Measurements from ENCODE around the gene SOX3. TPM values are rescaled to one million over a fixed set of nuclear protein-coding genes. Genes with fewer than 3 reads are reported as not detected.

The SOX3 gene
- total RNA-seq, 1 donor from 2014 or later = 3.4 TPM

- peaks cover 59% of the 10 kb centered on the region for H3K27me3 Mint-ChIP-seq
These were observed 16.5 kb upstream of the SOX3 start for GRCh38 chrX:140521393-140521792.

GRCh38 chrX:140514554-140514953 lies 9.7 kb upstream of the SOX3 start:
- H3K4me1 Mint-ChIP-seq (ENCODE audit: unreplicated experiment) = no peaks in the 10 kb centered on the region
- peaks cover 81% of the 10 kb centered on the region for H3K27me3 Mint-ChIP-seq
- no peak overlapping the region for H3K27ac Mint-ChIP-seq
- no peak overlapping the region for H3K4me3 Mint-ChIP-seq
- H3K9me3 Mint-ChIP-seq = no peaks in the 10 kb centered on the region
- no peaks in the 10 kb centered on the region for H3K36me3 Mint-ChIP-seq
- TF ChIP-seq, protein P1, sequence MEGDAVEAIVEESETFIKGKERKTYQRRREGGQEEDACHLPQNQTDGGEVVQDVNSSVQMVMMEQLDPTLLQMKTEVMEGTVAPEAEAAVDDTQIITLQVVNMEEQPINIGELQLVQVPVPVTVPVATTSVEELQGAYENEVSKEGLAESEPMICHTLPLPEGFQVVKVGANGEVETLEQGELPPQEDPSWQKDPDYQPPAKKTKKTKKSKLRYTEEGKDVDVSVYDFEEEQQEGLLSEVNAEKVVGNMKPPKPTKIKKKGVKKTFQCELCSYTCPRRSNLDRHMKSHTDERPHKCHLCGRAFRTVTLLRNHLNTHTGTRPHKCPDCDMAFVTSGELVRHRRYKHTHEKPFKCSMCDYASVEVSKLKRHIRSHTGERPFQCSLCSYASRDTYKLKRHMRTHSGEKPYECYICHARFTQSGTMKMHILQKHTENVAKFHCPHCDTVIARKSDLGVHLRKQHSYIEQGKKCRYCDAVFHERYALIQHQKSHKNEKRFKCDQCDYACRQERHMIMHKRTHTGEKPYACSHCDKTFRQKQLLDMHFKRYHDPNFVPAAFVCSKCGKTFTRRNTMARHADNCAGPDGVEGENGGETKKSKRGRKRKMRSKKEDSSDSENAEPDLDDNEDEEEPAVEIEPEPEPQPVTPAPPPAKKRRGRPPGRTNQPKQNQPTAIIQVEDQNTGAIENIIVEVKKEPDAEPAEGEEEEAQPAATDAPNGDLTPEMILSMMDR (conservative IDR thresholded peaks at IDR 0.05) = no peak
- DNase-seq (ENCODE audit: extremely low spot score, unreplicated experiment) = no peak

More at GRCh38 chrX:140521393-140521792, 16.5 kb upstream of the SOX3 start:
- Mint-ChIP-seq H3K27ac (no peak overlapping the region), H3K4me1 (ENCODE audit: unreplicated experiment) (no peaks in the 10 kb centered on the region), H3K36me3 (no peaks in the 10 kb centered on the region), H3K9me3 (no peaks in the 10 kb centered on the region), H3K4me3 (no peak overlapping the region)
- DNase-seq (ENCODE audit: extremely low spot score, unreplicated experiment) = no peak
- TF ChIP-seq, protein P1 (conservative IDR thresholded peaks at IDR 0.05) = no peak

- no peaks in the 10 kb centered on the region for H3K36me3 Mint-ChIP-seq
- DNase-seq (ENCODE audit: extremely low spot score, unreplicated experiment) = no peak
- H3K4me3 Mint-ChIP-seq = peak overlapping the region; percentile 67
- H3K27ac Mint-ChIP-seq = no peak overlapping the region
- no peaks in the 10 kb centered on the region for H3K9me3 Mint-ChIP-seq
- peaks cover 97% of the 10 kb centered on the region for H3K27me3 Mint-ChIP-seq
- TF ChIP-seq, protein P1 (conservative IDR thresholded peaks at IDR 0.05) = no peak
- H3K4me1 Mint-ChIP-seq (ENCODE audit: unreplicated experiment) = peaks cover 10% of the 10 kb centered on the region
These were observed 6.0 kb upstream of the SOX3 start for GRCh38 chrX:140510895-140511295.

DNA sequence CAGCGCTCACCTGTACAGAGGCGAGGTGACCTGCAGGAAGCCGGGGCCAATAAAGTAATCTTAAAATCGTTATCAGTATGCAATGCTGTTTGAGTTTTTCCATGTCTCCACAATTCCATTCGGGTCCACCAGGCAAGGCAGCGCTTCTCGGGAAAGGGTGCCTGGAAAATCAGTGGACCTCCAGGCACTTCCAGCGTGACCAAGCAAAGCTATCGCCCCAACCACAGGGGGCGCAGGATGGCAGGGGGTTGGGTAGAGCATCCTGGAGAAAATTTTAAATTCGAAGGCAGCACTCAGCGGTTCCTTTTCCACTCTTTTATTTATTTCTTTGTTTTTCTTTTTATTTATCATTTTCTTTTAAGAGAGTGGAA lies 5.4 kb upstream of the SOX3 start:
- Mint-ChIP-seq H3K27ac (no peak overlapping the region), H3K27me3 (peaks cover 97% of the 10 kb centered on the region), H3K4me1 (ENCODE audit: unreplicated experiment) (peaks cover 10% of the 10 kb centered on the region), H3K36me3 (no peaks in the 10 kb centered on the region), H3K4me3 (no peak overlapping the region), H3K9me3 (no peaks in the 10 kb centered on the region)
- DNase-seq (ENCODE audit: extremely low spot score, unreplicated experiment) = no peak
- TF ChIP-seq, protein P1 (conservative IDR thresholded peaks at IDR 0.05) = peak; percentile 56

DNA sequence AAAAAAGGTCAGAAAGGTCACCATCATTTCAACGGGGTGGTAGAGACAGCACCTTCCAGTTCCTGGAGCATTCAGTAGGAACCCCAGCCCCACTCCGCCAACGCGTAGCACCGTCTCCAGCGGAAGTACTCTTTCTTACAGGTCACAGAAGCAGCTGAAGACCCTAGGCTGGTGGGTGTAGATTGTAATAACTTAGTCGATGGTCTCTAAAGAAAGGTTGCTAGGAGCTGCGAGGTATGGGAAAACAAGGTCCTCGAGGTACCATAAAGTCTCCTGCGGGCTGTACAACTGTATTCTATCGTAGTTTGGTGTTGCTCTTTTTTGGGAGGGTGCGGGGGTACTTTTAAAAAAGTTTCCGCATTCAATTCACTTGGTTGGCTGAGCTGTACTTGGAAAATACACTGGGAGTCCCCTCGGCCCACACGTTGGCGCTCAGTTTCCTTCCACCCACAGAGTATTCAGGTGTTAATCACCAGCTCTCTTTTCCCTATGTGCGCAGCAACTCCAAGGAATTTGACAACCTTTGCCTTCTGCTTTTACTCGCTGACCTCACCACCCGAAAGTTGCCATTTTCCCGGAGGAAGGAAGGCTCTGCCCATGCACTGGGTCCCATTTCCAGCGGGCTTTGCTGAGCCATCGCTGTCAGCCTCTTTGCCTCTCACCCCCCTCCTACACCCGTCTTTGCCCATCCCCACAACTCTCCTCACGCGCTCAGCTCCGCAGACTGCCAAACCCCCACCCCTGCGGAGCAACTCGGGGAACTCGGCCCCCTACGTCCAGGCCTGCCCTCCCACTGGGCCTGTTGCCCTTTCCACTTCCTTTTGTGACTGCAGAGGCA lies 4.8 kb upstream of the SOX3 start:
- H3K27me3 Mint-ChIP-seq = peaks cover 99% of the 10 kb centered on the region
- peaks cover 10% of the 10 kb centered on the region for H3K4me1 Mint-ChIP-seq (ENCODE audit: unreplicated experiment)
- no peaks in the 10 kb centered on the region for H3K36me3 Mint-ChIP-seq
- no peak for DNase-seq (ENCODE audit: extremely low spot score, unreplicated experiment)
- H3K27ac Mint-ChIP-seq = no peak overlapping the region
- peak overlapping the region; percentile 15 for H3K4me3 Mint-ChIP-seq
- no peaks in the 10 kb centered on the region for H3K9me3 Mint-ChIP-seq
- TF ChIP-seq, protein P1 (conservative IDR thresholded peaks at IDR 0.05) = no peak
